Natural killer cell (primary cell): ENCODE results near the gene RSF1. TPM values are rescaled to one million over a fixed set of nuclear protein-coding genes. Genes with fewer than 3 reads are reported as not detected.
"Not testable (repeated sequence)": the region's sequence is repeated elsewhere in the genome, so short reads cannot be mapped to it uniquely, and the experiment has no call there.

Experiments used
- ATAC-seq, 3 donors: fragments of 150-1000 bp in 2 of 3; fragments of 200-7000 bp in 1 of 3; cut with Tn5 transposase; 1 replicate in 1 of 3; 2 replicates in 2 of 3; pipeline ENCODE4 v1.10.0; 2021; ENCODE audit warnings: mild to moderate bottlenecking in 2 of 3, moderate library complexity in 2 of 3
- DNase-seq, 2 donors: peaks; one replicate each; pipeline versions ENCODE4 v3.0.0 to v3.0.0-alpha.2; 2013 to 2021; ENCODE audit warnings: mixed read lengths in 1 of 2
- H3K27ac ChIP-seq: one replicate; pipeline ENCODE4 v1.5.1; 2013; ENCODE audit warnings: mild to moderate bottlenecking, low read length
- H3K27me3 ChIP-seq: one replicate; pipeline ENCODE4 v1.6.1; 2013; ENCODE audit warnings: low read length; ENCODE audit not compliant: control insufficient read depth, insufficient read depth
- H3K36me3 ChIP-seq: one replicate; pipeline ENCODE4 v1.6.1; 2013; ENCODE audit warnings: low read length; ENCODE audit not compliant: control insufficient read depth, insufficient read depth
- H3K4me1 ChIP-seq: one replicate; pipeline ENCODE4 v1.6.1; 2013; ENCODE audit warnings: low read length; ENCODE audit not compliant: control insufficient read depth, insufficient read depth
- H3K4me3 ChIP-seq: one replicate; pipeline ENCODE4 v1.5.1; 2013; ENCODE audit warnings: low read length
- H3K9me3 ChIP-seq: one replicate; pipeline ENCODE4 v1.6.1; 2013; ENCODE audit warnings: low read length; ENCODE audit not compliant: control insufficient read depth, insufficient read depth
- H3K27ac Mint-ChIP-seq, 2 donors: one replicate each; pipeline ENCODE4 v1.8.0; 2022; ENCODE audit warnings: mild to moderate bottlenecking in 2 of 2, mixed read lengths in 2 of 2, moderate library complexity in 1 of 2
- H3K27me3 Mint-ChIP-seq, 2 donors: one replicate each; pipeline ENCODE4 v1.8.0; 2022; ENCODE audit warnings: low read depth in 2 of 2, mixed read lengths in 2 of 2
- H3K36me3 Mint-ChIP-seq: one replicate; pipeline ENCODE4 v1.8.0; 2022; ENCODE audit warnings: mixed read lengths
- H3K4me1 Mint-ChIP-seq, 2 donors: one replicate each; pipeline ENCODE4 v1.8.0; 2022; ENCODE audit warnings: mixed read lengths in 2 of 2
- H3K4me3 Mint-ChIP-seq: one replicate; pipeline ENCODE4 v1.8.0; 2022; ENCODE audit warnings: mild to moderate bottlenecking, moderate library complexity, mixed read lengths
- H3K9me3 Mint-ChIP-seq, 2 donors: one replicate each; pipeline ENCODE4 v1.8.0; 2022; ENCODE audit warnings: mixed read lengths in 2 of 2
- WGBS: methylation state at CpG from one replicate; pipeline ENCODE4 v1.1.7; 2013; ENCODE audit warnings: missing lambda C conversion rate; ENCODE audit not compliant: insufficient coverage; 5-methylcytosine and 5-hydroxymethylcytosine counted together
- intact Hi-C: fragments of 100-400 bp; cut with micrococcal nuclease; formaldehyde crosslinking; loops from one replicate; pipeline ENCODE4 v1.14.2; 2022
- total RNA-seq, 4 donors: library from RNA; stranded (reverse); fragments of 120-200 nt in 1 of 4; gene quantifications; one replicate each; pipeline versions ENCODE4 v1.2.3 to v1.2.4, GENCODE V29; 2013 to 2022
- TF ChIP-seq, protein P1 (sequence below): fragments of 200-600 bp; IDR thresholded peaks from one replicate; pipeline ENCODE4 v1.8.0; 2022; ENCODE audit warnings: antibody characterized with exemption

RSF1 gene
- total RNA-seq, 3 donors from 2014 or later (not counting 1 experiment from before 2014, with no cell fraction given): 87.3 to 119 (median 110) TPM

DNA sequence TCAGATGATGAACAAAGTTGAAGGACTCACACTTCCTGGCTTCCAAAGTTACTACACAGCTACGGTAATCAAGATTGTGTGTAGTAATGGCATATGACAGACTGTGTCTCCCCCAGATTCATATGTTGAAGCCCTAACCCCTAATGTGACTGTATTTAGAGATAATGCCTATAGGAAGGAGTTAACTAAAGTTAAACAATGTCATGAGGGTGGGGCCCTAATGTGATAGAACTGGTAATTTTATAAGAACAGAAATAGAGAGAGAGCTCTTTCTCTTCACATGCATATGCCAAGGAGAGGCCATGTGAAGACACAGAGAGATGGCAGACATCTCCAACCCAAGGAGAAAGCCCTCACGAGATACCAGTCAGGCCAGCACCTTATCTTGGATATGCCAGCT lies 8.4 kb upstream of the RSF1 start:
- H3K27ac Mint-ChIP-seq: no peak overlapping the region
- 100% methylated on average over 1 of the region's 2 CpGs for WGBS
- no peak for DNase-seq
- H3K27me3 Mint-ChIP-seq: no peaks in the 10 kb centered on the region
- Histone ChIP-seq H3K27ac (no peak overlapping the region), H3K36me3 (no peaks in the 10 kb centered on the region), H3K4me3 (no peak overlapping the region), H3K4me1 (no peaks in the 10 kb centered on the region), H3K9me3 (no peaks in the 10 kb centered on the region), H3K27me3 (no peaks in the 10 kb centered on the region)
- H3K36me3 Mint-ChIP-seq: no peaks in the 10 kb centered on the region
- H3K4me3 Mint-ChIP-seq: no peak overlapping the region
- no peak for ATAC-seq
- H3K9me3 Mint-ChIP-seq: no peaks in the 10 kb centered on the region
- H3K4me1 Mint-ChIP-seq: no peaks in the 10 kb centered on the region
- intact Hi-C loops: no loop called here
- TF ChIP-seq, protein P1, sequence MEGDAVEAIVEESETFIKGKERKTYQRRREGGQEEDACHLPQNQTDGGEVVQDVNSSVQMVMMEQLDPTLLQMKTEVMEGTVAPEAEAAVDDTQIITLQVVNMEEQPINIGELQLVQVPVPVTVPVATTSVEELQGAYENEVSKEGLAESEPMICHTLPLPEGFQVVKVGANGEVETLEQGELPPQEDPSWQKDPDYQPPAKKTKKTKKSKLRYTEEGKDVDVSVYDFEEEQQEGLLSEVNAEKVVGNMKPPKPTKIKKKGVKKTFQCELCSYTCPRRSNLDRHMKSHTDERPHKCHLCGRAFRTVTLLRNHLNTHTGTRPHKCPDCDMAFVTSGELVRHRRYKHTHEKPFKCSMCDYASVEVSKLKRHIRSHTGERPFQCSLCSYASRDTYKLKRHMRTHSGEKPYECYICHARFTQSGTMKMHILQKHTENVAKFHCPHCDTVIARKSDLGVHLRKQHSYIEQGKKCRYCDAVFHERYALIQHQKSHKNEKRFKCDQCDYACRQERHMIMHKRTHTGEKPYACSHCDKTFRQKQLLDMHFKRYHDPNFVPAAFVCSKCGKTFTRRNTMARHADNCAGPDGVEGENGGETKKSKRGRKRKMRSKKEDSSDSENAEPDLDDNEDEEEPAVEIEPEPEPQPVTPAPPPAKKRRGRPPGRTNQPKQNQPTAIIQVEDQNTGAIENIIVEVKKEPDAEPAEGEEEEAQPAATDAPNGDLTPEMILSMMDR: no peak

DNA sequence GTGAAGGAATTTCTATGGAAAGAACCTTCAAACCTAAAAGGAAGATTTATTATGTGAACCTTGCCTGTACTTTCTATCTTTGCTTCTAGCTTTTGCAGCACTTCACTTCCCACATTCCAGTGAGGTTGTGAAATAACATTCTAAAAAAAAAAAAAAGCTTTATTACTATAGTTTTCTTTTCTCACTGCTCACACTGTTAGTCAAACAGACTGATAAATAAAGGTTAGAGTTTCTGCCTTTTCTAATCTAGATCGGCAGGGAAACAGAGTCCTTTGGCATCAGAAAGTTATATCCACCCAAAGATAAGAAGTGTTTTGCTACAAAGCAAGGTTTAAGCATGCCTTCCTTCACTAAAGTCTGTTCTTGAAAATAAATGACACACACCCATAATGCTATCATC lies 3.3 kb upstream of the RSF1 start:
- intact Hi-C loops: no loop called here
- Histone ChIP-seq H3K9me3 (no peaks in the 10 kb centered on the region), H3K4me3 (no peak overlapping the region), H3K36me3 (no peaks in the 10 kb centered on the region), H3K27ac (no peak overlapping the region), H3K4me1 (peaks cover 8% of the 10 kb centered on the region), H3K27me3 (no peaks in the 10 kb centered on the region)
- no peak for ATAC-seq
- Mint-ChIP-seq H3K4me3 (no peak overlapping the region), H3K27ac (no peak overlapping the region), H3K4me1 (peaks cover 20 to 23% of the 10 kb centered on the region in 2 donors), H3K36me3 (no peaks in the 10 kb centered on the region), H3K27me3 (no peaks in the 10 kb centered on the region), H3K9me3 (no peaks in the 10 kb centered on the region)
- TF ChIP-seq, protein P1: no peak
- DNase-seq: no peak
- WGBS: 0% methylated on average over 1 of the region's 1 CpG

DNA sequence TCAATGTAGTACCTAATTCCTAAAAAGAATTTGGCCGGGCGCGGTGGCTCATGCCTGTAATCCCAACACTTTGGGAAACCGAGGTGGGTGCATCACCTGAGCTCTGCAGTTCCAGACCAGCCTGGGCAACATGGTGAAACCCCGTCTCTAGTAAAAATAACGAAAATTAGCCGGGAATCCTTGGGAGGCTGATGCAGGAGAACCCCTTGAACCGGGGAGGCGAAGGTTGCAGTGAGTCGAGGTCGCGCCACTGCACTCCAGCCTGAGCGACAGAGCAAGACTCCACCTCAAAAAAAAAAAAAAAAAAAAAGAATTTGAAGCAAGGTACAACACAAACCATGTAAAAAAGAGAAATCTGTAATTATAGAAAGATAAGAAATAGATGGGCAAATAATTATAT lies 1.6 kb upstream of the RSF1 start:
- H3K9me3 Mint-ChIP-seq, H3K4me3 Mint-ChIP-seq, intact Hi-C loops, DNase-seq, ATAC-seq, H3K36me3 ChIP-seq, H3K4me3 ChIP-seq, H3K27me3 ChIP-seq, H3K27me3 Mint-ChIP-seq, H3K9me3 ChIP-seq, H3K36me3 Mint-ChIP-seq, H3K27ac Mint-ChIP-seq, H3K27ac ChIP-seq: not testable (repeated sequence)
- peaks cover 31 to 35% of the 10 kb centered on the region in 2 donors for H3K4me1 Mint-ChIP-seq
- peaks cover 13% of the 10 kb centered on the region for H3K4me1 ChIP-seq
- 91% methylated on average over 10 of the region's 13 CpGs for WGBS

DNA sequence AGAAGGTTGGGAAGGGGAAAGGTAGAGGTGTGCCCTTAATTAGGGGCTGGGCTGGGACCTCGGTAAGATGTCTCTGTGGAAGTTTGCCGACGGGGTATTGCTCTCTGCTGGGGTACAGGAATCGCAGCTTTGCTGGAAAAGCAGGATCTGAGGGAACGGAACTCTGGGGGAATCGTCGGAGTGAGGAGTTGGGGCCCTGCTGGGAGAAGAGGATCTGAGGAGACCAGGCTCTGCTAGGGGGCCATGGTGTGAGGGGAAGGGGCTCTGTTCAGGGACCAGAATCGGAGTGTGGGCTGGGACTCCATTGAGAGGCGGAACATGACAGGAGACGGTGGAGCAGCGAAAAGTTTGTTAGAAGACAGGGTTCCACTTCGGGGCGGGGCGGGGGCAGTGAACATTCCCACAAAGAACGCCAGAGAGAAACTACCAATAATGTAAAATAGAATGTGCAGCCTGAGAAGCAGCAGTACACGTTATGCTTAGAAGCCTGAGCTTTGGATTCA lies 878 bp upstream of the RSF1 start:
- Mint-ChIP-seq H3K27me3 (no peaks in the 10 kb centered on the region), H3K36me3 (no peaks in the 10 kb centered on the region), H3K9me3 (no peaks in the 10 kb centered on the region), H3K27ac (peak overlapping the region; percentile 92), H3K4me1 (peaks cover 37 to 43% of the 10 kb centered on the region in 2 donors), H3K4me3 (peak overlapping the region; percentile 100)
- peak in 1 of 2 donors; percentile 38 for DNase-seq
- no peak for ATAC-seq
- H3K36me3 ChIP-seq: no peaks in the 10 kb centered on the region
- TF ChIP-seq, protein P1: no peak
- no peak overlapping the region for H3K27ac ChIP-seq
- peaks cover 13% of the 10 kb centered on the region for H3K4me1 ChIP-seq
- no peaks in the 10 kb centered on the region for H3K9me3 ChIP-seq
- no peaks in the 10 kb centered on the region for H3K27me3 ChIP-seq
- intact Hi-C loops: no loop called here
- H3K4me3 ChIP-seq: peak overlapping the region; percentile 97
- 2% methylated on average over 16 of the region's 16 CpGs for WGBS
